ENCODE data around the gene FBXO17. TPM values are rescaled to one million over a fixed set of nuclear protein-coding genes. Genes with fewer than 3 reads are reported as not detected.

Gene FBXO17
- total and polyA plus RNA-seq, 12 donors, result 1.00 to 3.2 (median 2.2) TPM

DNA sequence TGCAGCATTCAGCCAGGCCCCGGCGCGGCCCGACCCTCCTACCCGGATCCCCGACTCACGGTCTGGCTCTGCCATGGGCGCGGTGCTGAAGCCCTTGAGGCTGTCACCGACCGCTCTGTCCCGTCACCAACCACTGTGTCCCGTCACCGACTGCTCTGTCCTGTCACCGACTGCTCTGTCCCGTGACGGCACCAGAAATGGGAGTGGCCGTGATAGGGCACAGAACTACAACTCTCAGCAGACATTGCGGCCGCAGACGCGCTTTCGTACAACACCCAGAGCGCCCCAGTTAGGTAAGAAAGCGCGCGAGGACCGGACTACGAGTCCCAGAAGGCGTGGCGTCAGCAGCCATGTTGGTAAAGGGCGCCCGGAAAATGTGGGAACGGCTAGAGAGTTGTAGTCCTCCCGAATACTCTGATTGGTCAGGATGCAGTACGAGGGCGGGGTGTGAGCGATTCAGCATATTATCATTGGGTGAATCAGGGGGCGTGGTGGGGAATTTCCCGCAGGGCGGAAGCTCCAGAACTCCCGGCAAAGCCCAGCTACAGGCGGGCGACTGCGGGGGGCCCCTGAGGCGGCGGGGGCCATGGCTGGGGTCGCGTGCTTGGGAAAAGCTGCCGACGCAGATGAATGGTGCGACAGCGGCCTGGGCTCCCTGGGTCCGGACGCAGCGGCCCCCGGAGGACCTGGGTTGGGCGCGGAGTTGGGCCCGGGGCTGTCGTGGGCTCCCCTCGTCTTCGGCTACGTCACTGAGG is 75.9 kb downstream of the FBXO17 start, which contains the start of the genes NFKBIB and SIRT2:
Gene NFKBIB, plus strand, starts transcription at position 523 of the 755 bp plus-strand sequence. Its CDS starts 64 bp downstream, at position 587.
Gene SIRT2, minus strand, starts transcription at position 172 of the 755 bp plus-strand sequence. Its CDS starts 97 bp downstream, at position 75.
- WGBS, 2 donors, result 0% methylated on average over 64 of the region's 64 CpGs
- ATAC-seq, result peak; percentile 97 to 99 (median 98)
- DNase-seq, result peak; percentile 98 to 100
- H3K4me3 ChIP-seq, result peak within 1 kb of the TSS; percentile 64 to 90 (median 80)
- H3K36me3 ChIP-seq, result peaks cover 0 to 12% (median 0%) of the 10 kb centered on the region in 9 donors
- intact Hi-C loops (cut with DNase I), result loop anchor here in 7 of 10 donors (1.0 to 10.0 kb wide), 6 partner anchors 47 to 275 kb away; partner anchors contain the start of gene HNRNPL (in 1 of the 7)
- H3K9me3 ChIP-seq, result peaks cover 0 to 5% (median 0%) of the 10 kb centered on the region in 11 donors
- H3K4me1 ChIP-seq, result peaks cover 4 to 41% (median 34%) of the 10 kb centered on the region in 9 donors
- TF ChIP-seq, protein P1, sequence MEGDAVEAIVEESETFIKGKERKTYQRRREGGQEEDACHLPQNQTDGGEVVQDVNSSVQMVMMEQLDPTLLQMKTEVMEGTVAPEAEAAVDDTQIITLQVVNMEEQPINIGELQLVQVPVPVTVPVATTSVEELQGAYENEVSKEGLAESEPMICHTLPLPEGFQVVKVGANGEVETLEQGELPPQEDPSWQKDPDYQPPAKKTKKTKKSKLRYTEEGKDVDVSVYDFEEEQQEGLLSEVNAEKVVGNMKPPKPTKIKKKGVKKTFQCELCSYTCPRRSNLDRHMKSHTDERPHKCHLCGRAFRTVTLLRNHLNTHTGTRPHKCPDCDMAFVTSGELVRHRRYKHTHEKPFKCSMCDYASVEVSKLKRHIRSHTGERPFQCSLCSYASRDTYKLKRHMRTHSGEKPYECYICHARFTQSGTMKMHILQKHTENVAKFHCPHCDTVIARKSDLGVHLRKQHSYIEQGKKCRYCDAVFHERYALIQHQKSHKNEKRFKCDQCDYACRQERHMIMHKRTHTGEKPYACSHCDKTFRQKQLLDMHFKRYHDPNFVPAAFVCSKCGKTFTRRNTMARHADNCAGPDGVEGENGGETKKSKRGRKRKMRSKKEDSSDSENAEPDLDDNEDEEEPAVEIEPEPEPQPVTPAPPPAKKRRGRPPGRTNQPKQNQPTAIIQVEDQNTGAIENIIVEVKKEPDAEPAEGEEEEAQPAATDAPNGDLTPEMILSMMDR (IDR thresholded peaks at IDR 0.05), result peak in 1 of 9 donors; percentile 23
- H3K27ac ChIP-seq, result peak within 1 kb of the TSS; percentile 61 to 93 (median 90)
- no peaks in the 10 kb centered on the region for H3K27me3 ChIP-seq

DNA sequence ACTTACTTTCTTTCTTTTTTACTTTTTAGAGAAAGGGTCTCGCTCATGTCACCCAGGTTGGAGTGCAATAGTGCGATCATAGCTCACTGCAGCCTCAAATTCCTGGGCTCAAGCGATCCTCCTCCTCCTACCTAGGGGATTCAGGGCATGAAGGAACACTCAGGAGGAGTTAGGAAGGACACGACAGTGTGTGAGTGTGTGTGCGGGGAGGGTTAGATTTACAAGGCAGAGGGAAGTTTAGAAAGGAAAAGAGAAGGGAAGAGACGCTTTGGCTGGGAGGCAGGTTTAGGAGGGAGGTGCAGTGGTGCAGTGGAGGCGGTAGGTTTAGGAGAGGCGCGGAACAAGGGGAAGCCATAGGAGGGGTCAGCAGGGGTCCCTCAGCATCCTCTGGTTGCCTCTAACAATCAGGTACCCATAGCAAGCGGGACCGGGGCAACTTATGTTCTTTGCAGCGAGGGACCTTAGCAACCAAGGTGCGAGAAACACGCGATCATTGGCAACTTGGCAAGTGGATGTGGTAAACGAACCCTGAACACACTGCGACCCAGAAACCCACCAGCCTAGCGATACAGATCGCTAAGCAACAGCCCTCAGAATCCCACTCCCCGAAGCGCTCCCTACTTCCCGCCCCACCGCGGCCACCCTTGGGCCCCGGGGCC is 76.6 kb downstream of the FBXO17 start:
- Histone ChIP-seq H3K4me1 (peaks cover 4 to 41% (median 35%) of the 10 kb centered on the region in 9 donors), H3K36me3 (peaks cover 0 to 9% (median 0%) of the 10 kb centered on the region in 9 donors), H3K4me3 (peak overlapping the region; percentile 51 to 90 (median 80)), H3K27ac (peak overlapping the region in 9 of 10 donors; percentile 84 to 93 (median 87)), H3K27me3 (no peaks in the 10 kb centered on the region), H3K9me3 (peaks cover 0 to 5% (median 0%) of the 10 kb centered on the region in 11 donors)
- DNase-seq (no peak), ATAC-seq (peak in 1 of 8 donors; percentile 9)
- intact Hi-C loops (cut with DNase I), result loop anchor here in 7 of 10 donors (1.0 to 10.0 kb wide), 6 partner anchors 46 to 274 kb away; partner anchors contain the start of gene HNRNPL (in 1 of the 7)
- TF ChIP-seq, protein P1 (IDR thresholded peaks at IDR 0.05), result no peak
- WGBS, 2 donors, result 6 to 9% methylated on average over 25 of the region's 25 CpGs

DNA sequence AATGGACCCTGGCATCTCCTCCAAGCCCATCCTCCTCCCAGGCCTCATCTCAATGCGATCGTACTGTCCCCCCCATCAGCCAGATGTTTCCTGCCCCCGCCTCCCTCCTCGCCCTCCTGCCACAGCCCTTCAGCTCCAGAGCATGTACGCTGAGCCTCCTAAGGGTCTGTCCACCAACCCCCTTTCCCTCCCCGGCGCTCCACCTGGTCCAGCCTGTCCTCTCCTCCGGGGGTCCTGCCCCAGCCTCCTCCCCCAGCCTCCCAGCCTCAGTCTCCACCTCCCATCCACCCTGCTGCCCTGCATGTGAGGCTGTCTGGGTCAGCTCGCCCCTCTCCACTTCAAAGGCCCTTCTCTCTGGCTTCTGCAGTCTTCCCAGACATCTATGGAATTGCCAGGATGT is 80.6 kb downstream of the FBXO17 start:
- Histone ChIP-seq H3K4me1 (peaks cover 4 to 49% (median 33%) of the 10 kb centered on the region in 9 donors), H3K27me3 (no peaks in the 10 kb centered on the region), H3K27ac (no peak overlapping the region), H3K36me3 (peaks cover 0 to 41% (median 0%) of the 10 kb centered on the region in 9 donors), H3K4me3 (no peak overlapping the region), H3K9me3 (no peaks in the 10 kb centered on the region)
- WGBS, 2 donors, result 60 to 69% methylated on average over 9 of the region's 9 CpGs
- intact Hi-C loops (cut with DNase I), result loop anchor here in 3 of 10 donors (5.0 to 10.0 kb wide), 2 partner anchors 43 to 270 kb away; no protein-coding TSS in a partner anchor
- DNase-seq (no peak), ATAC-seq (no peak)
- TF ChIP-seq, protein P1 (IDR thresholded peaks at IDR 0.05), result no peak

DNA sequence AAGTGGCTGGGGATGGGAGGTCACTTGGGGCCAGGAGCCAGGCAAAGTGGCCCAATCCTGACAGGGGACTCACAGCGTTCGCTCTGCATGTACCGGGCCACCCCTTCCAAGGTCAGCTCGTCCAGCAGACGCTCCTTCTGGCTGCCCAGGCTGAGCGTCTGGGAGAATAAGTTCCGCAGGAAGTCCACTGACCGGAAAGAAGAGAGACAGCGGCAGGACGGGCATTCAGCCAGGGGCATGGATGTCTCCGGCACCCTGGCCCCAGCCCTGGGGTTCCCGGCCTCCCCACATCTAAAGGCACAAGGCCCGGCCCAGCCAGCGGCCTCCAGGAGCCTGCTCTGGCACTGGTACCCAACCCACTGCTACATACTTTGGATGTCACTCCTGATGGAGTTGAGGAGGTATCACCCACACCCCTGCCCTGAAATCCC is 82.2 kb downstream of the FBXO17 start:
- intact Hi-C loops (cut with DNase I), result loop anchor here in 1 of 10 donors (10.0 kb wide), 1 partner anchor 269 kb away; no protein-coding TSS in a partner anchor
- Histone ChIP-seq H3K4me3 (no peak overlapping the region), H3K36me3 (peaks cover 0 to 57% (median 11%) of the 10 kb centered on the region in 9 donors), H3K27ac (peak overlapping the region in 2 of 10 donors; percentile 26 to 29), H3K4me1 (peaks cover 2 to 43% (median 27%) of the 10 kb centered on the region in 9 donors), H3K9me3 (no peaks in the 10 kb centered on the region), H3K27me3 (no peaks in the 10 kb centered on the region)
- no peak for DNase-seq
- ATAC-seq, result peak in 1 of 8 donors; percentile 13
- 63 to 72% methylated on average over 14 of the region's 14 CpGs for WGBS, 2 donors
- TF ChIP-seq, protein P1 (IDR thresholded peaks at IDR 0.05), result no peak

All from heart right ventricle (tissue), 16 donors.